Progenitor cell of endocrine pancreas (in vitro differentiated cells): ENCODE measurements around the gene SH3PXD2B. TPM values are rescaled to one million over a fixed set of nuclear protein-coding genes. Genes with fewer than 3 reads are reported as not detected.

Experiments
- DNase-seq: peaks from one replicate; pipeline ENCODE4 v3.0.0; 2021; ENCODE audit warnings: low spot score; ENCODE audit not compliant: unreplicated experiment
- H3K27ac Mint-ChIP-seq: 2 replicates; pipeline ENCODE4 v1.8.0; 2021; ENCODE audit warnings: mild to moderate bottlenecking, moderate library complexity, mixed read lengths
- H3K27me3 Mint-ChIP-seq: 2 replicates; pipeline ENCODE4 v1.8.0; 2021; ENCODE audit warnings: mixed read lengths
- H3K36me3 Mint-ChIP-seq: 2 replicates; pipeline ENCODE4 v1.8.0; 2022; ENCODE audit warnings: mixed read lengths; ENCODE audit not compliant: insufficient read depth
- H3K4me1 Mint-ChIP-seq: 2 replicates; pipeline ENCODE4 v1.8.0; 2021; ENCODE audit warnings: low read depth, mixed read lengths
- H3K4me3 Mint-ChIP-seq: 2 replicates; pipeline ENCODE4 v1.8.0; 2021; ENCODE audit warnings: low read depth, mild to moderate bottlenecking, moderate library complexity, mixed read lengths
- H3K9me3 Mint-ChIP-seq: 2 replicates; pipeline ENCODE4 v1.8.0; 2021; ENCODE audit warnings: low read depth, mixed read lengths
- CTCF ChIP-seq: fragments of 200-600 bp; sonication (generic); IDR thresholded peaks from one replicate; pipeline ENCODE4 v1.5.0; 2021; ENCODE audit warnings: antibody characterized with exemption, mild to moderate bottlenecking; ENCODE audit not compliant: unreplicated experiment
- total RNA-seq: library from RNA; stranded (reverse); gene quantifications from 2 replicates; pipeline ENCODE4 v1.2.1, GENCODE V29; 2021

The SH3PXD2B gene
- total RNA-seq, 1 donor from 2014 or later = 79.8 TPM

DNA sequence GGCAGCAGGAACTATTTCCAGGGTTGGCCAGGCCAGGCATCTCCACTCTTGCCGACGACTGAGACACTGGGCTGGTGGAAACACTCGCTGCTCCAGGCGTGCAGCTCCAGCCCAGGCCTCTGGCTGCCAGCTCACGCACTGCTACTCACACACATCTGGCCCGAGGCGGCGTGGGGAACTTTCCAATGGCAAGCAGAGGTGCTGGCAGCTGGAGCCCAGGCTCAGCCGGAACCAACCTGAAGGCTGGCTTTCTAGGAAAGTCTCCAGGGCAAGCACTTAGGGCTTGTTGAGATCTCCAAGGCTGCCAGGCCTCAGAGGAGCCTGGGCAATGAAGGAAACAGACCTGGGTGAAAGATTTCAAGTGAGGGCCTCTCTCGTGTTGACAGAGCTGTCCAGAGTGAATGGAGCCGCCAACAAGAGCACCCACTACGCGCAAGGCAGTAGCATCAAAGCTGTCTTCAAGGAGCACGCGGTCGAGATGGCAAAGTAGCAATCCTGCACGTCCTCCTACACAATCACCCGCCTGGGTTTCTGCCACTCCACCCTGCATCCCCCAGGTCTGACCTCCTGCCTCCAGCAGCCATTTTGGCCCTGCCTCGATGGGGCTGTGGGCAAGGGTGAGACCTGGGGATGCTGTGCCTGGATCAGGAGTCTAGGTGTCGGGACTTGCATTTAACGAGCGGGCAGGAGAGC lies 14.4 kb downstream of the SH3PXD2B start:
- no peak for TF ChIP-seq CTCF
- no peaks in the 10 kb centered on the region for H3K27me3 Mint-ChIP-seq
- H3K27ac Mint-ChIP-seq = no peak overlapping the region
- no peak for DNase-seq
- no peaks in the 10 kb centered on the region for H3K9me3 Mint-ChIP-seq
- H3K36me3 Mint-ChIP-seq = no peaks in the 10 kb centered on the region
- H3K4me1 Mint-ChIP-seq = peaks cover 3% of the 10 kb centered on the region
- no peak overlapping the region for H3K4me3 Mint-ChIP-seq

DNA sequence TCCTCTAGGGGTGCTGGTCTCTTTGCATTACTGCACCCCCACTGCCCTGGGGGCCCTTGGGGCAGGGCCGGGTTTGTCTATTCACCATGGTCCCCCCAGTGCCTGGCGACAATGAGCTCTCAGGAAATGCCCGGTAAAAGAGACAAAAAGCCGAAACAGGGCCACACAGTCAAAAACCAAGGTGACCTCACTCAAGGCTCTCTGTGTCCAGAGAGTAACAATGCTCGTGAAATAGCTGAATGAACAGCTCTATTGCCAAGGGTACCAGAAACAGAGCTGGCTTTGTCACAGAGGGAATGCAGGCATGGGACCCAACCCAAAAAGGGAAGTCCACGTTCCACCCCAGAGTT lies 16.0 kb downstream of the SH3PXD2B start:
- TF ChIP-seq CTCF = no peak
- Mint-ChIP-seq H3K4me1 (peaks cover 5% of the 10 kb centered on the region), H3K36me3 (no peaks in the 10 kb centered on the region), H3K4me3 (no peak overlapping the region), H3K27ac (no peak overlapping the region), H3K27me3 (no peaks in the 10 kb centered on the region), H3K9me3 (no peaks in the 10 kb centered on the region)
- DNase-seq = no peak

DNA sequence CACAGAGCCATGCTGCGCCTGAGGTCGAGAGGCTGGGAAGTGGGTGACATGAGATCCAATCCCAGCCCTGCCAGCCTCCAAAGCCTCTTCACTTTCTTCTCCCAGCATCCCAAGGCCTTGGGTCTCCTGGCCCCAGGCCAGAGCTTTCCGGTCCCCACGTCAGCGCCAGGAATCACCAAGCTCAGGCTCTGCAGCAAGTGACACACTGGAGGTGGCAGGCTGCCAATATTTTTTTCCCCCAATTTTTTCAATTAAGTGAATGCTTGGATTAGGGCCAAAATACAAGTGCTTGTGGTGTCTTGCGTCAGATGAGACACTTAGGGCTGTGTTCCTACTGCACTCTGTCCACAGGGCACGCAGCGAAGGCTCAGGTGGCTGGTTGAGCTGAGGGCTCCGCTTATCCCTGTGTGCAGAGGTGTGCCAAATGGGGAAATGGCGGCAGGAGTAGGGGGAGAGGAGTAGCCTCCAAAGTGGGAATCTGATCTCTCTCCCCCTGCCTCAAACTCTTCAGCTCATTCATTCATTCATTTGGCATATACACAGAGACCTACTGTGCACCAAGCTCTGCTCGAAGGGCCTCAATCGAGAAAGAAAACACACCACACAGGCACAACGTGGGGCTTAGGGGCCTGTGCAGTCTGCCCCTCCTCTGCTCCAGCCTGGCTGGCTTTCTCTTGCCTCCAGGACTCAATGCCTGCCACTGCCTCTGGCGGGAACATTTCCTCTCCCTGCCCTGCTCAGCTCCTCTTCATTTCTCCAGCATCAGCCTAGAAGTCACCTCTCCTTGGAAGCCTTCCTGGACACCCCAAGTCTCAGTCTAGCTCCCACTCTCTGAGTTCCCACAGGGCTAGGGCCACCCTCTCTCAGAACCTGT lies 16.6 kb downstream of the SH3PXD2B start:
- no peak overlapping the region for H3K4me3 Mint-ChIP-seq
- no peak overlapping the region for H3K27ac Mint-ChIP-seq
- peaks cover 1% of the 10 kb centered on the region for H3K36me3 Mint-ChIP-seq
- no peaks in the 10 kb centered on the region for H3K9me3 Mint-ChIP-seq
- peaks cover 6% of the 10 kb centered on the region for H3K4me1 Mint-ChIP-seq
- no peak for DNase-seq
- H3K27me3 Mint-ChIP-seq = no peaks in the 10 kb centered on the region
- no peak for TF ChIP-seq CTCF

- no peak overlapping the region for H3K4me3 Mint-ChIP-seq
- DNase-seq = no peak
These were observed 17.4 kb downstream of the SH3PXD2B start for GRCh38 chr5:172436879-172437369.

More at GRCh38 chr5:172436879-172437369, 17.4 kb downstream of the SH3PXD2B start:
- no peak overlapping the region for H3K27ac Mint-ChIP-seq
- no peaks in the 10 kb centered on the region for H3K9me3 Mint-ChIP-seq
- no peaks in the 10 kb centered on the region for H3K27me3 Mint-ChIP-seq
- peaks cover 3% of the 10 kb centered on the region for H3K36me3 Mint-ChIP-seq
- H3K4me1 Mint-ChIP-seq = peaks cover 6% of the 10 kb centered on the region
- no peak for TF ChIP-seq CTCF
